ENCODE data around the gene CCNL2. TPM values are rescaled to one million over a fixed set of nuclear protein-coding genes. Genes with fewer than 3 reads are reported as not detected.

Gene CCNL2
- total and polyA plus RNA-seq, 2 of the 13 experiments (the other 11 are each of a cell fraction or from before 2014, with no cell fraction given): 105 to 340 TPM

DNA sequence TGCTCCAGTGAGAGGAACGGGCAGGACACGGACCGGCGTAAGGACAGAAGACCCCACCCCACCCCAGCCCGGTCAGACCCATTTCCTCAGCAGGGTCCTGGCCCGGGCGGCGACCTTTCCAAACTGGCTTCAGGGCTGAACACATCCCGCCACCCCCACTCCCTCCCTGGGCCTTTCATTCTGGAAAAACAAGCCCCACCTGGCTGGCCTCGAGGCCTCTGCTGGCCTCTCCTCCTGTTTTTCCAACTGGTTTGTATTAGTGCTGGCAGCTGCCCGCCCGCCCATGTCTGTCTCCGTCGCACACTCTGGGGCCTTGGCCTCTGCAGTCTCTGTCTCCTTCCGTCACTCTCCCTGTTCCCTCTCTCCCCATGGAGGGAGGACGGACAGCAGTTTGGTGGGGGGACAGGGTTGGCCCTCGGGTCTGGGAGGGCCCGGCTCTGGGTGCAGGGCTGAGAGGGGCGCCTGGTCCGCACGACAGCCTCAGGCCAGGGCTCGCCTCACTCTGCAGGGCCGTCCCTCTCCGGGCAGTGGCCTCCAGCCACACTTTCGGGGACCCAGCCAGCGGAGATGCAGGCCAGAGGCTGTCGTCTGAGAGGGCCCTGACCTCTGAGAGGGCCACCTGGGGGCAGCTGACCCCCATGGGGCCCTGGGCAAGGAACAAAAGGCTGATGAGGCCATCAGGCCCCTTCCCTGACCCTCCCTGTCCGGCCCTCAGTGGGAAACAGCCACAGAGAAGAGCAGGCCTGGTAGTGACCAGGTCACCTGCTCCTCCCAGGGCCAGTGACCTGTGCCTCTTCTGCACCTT, 39.3 kb downstream of the CCNL2 start (continued):
- TF ChIP-seq, protein P1, sequence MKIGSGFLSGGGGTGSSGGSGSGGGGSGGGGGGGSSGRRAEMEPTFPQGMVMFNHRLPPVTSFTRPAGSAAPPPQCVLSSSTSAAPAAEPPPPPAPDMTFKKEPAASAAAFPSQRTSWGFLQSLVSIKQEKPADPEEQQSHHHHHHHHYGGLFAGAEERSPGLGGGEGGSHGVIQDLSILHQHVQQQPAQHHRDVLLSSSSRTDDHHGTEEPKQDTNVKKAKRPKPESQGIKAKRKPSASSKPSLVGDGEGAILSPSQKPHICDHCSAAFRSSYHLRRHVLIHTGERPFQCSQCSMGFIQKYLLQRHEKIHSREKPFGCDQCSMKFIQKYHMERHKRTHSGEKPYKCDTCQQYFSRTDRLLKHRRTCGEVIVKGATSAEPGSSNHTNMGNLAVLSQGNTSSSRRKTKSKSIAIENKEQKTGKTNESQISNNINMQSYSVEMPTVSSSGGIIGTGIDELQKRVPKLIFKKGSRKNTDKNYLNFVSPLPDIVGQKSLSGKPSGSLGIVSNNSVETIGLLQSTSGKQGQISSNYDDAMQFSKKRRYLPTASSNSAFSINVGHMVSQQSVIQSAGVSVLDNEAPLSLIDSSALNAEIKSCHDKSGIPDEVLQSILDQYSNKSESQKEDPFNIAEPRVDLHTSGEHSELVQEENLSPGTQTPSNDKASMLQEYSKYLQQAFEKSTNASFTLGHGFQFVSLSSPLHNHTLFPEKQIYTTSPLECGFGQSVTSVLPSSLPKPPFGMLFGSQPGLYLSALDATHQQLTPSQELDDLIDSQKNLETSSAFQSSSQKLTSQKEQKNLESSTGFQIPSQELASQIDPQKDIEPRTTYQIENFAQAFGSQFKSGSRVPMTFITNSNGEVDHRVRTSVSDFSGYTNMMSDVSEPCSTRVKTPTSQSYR (CRISPR knock-in tag; IDR thresholded peaks at IDR 0.05; ENCODE audit: borderline replicate concordance): no peak
- TF ChIP-seq, protein P2, sequence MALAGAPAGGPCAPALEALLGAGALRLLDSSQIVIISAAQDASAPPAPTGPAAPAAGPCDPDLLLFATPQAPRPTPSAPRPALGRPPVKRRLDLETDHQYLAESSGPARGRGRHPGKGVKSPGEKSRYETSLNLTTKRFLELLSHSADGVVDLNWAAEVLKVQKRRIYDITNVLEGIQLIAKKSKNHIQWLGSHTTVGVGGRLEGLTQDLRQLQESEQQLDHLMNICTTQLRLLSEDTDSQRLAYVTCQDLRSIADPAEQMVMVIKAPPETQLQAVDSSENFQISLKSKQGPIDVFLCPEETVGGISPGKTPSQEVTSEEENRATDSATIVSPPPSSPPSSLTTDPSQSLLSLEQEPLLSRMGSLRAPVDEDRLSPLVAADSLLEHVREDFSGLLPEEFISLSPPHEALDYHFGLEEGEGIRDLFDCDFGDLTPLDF (CRISPR knock-in tag; IDR thresholded peaks at IDR 0.05): peak; percentile 18
- TF ChIP-seq ZKSCAN8 (CRISPR knock-in tag; IDR thresholded peaks at IDR 0.05; ENCODE audit: borderline replicate concordance) (no peak), CENPX (CRISPR knock-in tag; IDR thresholded peaks at IDR 0.05) (no peak), PRPF4 (IDR thresholded peaks at IDR 0.05; ENCODE audit: low read depth, low read length, poor library complexity, severe bottlenecking) (no peak), CBFB (CRISPR knock-in tag; IDR thresholded peaks at IDR 0.05) (no peak), ARNT (IDR thresholded peaks at IDR 0.05) (no peak), MAF1 (CRISPR knock-in tag; IDR thresholded peaks at IDR 0.05; ENCODE audit: borderline replicate concordance) (no peak), ZNF230 (CRISPR knock-in tag; IDR thresholded peaks at IDR 0.05) (no peak), SCMH1 (CRISPR knock-in tag; IDR thresholded peaks at IDR 0.05; ENCODE audit: borderline replicate concordance) (no peak), ZNF207 (IDR thresholded peaks at IDR 0.05; ENCODE audit: borderline replicate concordance) (no peak), HOXA9 (CRISPR knock-in tag; IDR thresholded peaks at IDR 0.05; ENCODE audit: borderline replicate concordance) (no peak), ZNF569 (CRISPR knock-in tag; IDR thresholded peaks at IDR 0.05; ENCODE audit: borderline replicate concordance) (no peak), ZNF567 (CRISPR knock-in tag; IDR thresholded peaks at IDR 0.05; ENCODE audit: borderline replicate concordance) (no peak), TMF1 (CRISPR knock-in tag; IDR thresholded peaks at IDR 0.05; ENCODE audit: low read depth) (no peak), FOXJ3 (CRISPR knock-in tag; IDR thresholded peaks at IDR 0.05; ENCODE audit: borderline replicate concordance) (peak; percentile 47; the same call in 1 of the 2 replicates), ZNF282 (IDR thresholded peaks at IDR 0.05; ENCODE audit: partially characterized antibody) (no peak), CHCHD3 (CRISPR knock-in tag; IDR thresholded peaks at IDR 0.05) (no peak)
- TF ChIP-seq, protein P3, sequence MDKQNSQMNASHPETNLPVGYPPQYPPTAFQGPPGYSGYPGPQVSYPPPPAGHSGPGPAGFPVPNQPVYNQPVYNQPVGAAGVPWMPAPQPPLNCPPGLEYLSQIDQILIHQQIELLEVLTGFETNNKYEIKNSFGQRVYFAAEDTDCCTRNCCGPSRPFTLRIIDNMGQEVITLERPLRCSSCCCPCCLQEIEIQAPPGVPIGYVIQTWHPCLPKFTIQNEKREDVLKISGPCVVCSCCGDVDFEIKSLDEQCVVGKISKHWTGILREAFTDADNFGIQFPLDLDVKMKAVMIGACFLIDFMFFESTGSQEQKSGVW (CRISPR knock-in tag; IDR thresholded peaks at IDR 0.05; ENCODE audit: borderline replicate concordance): no peak
- TF ChIP-seq, protein P4, sequence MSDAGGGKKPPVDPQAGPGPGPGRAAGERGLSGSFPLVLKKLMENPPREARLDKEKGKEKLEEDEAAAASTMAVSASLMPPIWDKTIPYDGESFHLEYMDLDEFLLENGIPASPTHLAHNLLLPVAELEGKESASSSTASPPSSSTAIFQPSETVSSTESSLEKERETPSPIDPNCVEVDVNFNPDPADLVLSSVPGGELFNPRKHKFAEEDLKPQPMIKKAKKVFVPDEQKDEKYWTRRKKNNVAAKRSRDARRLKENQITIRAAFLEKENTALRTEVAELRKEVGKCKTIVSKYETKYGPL (CRISPR knock-in tag; IDR thresholded peaks at IDR 0.05): no peak
- TF ChIP-seq, protein P5, sequence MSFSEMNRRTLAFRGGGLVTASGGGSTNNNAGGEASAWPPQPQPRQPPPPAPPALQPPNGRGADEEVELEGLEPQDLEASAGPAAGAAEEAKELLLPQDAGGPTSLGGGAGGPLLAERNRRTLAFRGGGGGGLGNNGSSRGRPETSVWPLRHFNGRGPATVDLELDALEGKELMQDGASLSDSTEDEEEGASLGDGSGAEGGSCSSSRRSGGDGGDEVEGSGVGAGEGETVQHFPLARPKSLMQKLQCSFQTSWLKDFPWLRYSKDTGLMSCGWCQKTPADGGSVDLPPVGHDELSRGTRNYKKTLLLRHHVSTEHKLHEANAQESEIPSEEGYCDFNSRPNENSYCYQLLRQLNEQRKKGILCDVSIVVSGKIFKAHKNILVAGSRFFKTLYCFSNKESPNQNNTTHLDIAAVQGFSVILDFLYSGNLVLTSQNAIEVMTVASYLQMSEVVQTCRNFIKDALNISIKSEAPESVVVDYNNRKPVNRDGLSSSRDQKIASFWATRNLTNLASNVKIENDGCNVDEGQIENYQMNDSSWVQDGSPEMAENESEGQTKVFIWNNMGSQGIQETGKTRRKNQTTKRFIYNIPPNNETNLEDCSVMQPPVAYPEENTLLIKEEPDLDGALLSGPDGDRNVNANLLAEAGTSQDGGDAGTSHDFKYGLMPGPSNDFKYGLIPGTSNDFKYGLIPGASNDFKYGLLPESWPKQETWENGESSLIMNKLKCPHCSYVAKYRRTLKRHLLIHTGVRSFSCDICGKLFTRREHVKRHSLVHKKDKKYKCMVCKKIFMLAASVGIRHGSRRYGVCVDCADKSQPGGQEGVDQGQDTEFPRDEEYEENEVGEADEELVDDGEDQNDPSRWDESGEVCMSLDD (CRISPR knock-in tag; IDR thresholded peaks at IDR 0.05; ENCODE audit: borderline replicate concordance): peak; percentile 84
